Progenitor cell of endocrine pancreas (in vitro differentiated cells): ENCODE data around the gene LIMK2. TPM values are rescaled to one million over a fixed set of nuclear protein-coding genes. Genes with fewer than 3 reads are reported as not detected.

Source experiments
- DNase-seq: peaks from one replicate; pipeline ENCODE4 v3.0.0; 2021; ENCODE audit warnings: low spot score; ENCODE audit not compliant: unreplicated experiment
- H3K27ac Mint-ChIP-seq: 2 replicates; pipeline ENCODE4 v1.8.0; 2021; ENCODE audit warnings: mild to moderate bottlenecking, moderate library complexity, mixed read lengths
- H3K27me3 Mint-ChIP-seq: 2 replicates; pipeline ENCODE4 v1.8.0; 2021; ENCODE audit warnings: mixed read lengths
- H3K36me3 Mint-ChIP-seq: 2 replicates; pipeline ENCODE4 v1.8.0; 2022; ENCODE audit warnings: mixed read lengths; ENCODE audit not compliant: insufficient read depth
- H3K4me1 Mint-ChIP-seq: 2 replicates; pipeline ENCODE4 v1.8.0; 2021; ENCODE audit warnings: low read depth, mixed read lengths
- H3K4me3 Mint-ChIP-seq: 2 replicates; pipeline ENCODE4 v1.8.0; 2021; ENCODE audit warnings: low read depth, mild to moderate bottlenecking, moderate library complexity, mixed read lengths
- H3K9me3 Mint-ChIP-seq: 2 replicates; pipeline ENCODE4 v1.8.0; 2021; ENCODE audit warnings: low read depth, mixed read lengths
- total RNA-seq: library from RNA; stranded (reverse); gene quantifications from 2 replicates; pipeline ENCODE4 v1.2.1, GENCODE V29; 2021
- TF ChIP-seq, protein P1 (sequence below): fragments of 200-600 bp; sonication (generic); IDR thresholded peaks from one replicate; pipeline ENCODE4 v1.5.0; 2021; ENCODE audit warnings: antibody characterized with exemption, mild to moderate bottlenecking; ENCODE audit not compliant: unreplicated experiment

The LIMK2 gene
- total RNA-seq, 1 donor from 2014 or later: 44.7 TPM

- no peaks in the 10 kb centered on the region for H3K27me3 Mint-ChIP-seq
- peaks cover 4% of the 10 kb centered on the region for H3K9me3 Mint-ChIP-seq
- H3K36me3 Mint-ChIP-seq: peaks cover 9% of the 10 kb centered on the region
- TF ChIP-seq, protein P1, sequence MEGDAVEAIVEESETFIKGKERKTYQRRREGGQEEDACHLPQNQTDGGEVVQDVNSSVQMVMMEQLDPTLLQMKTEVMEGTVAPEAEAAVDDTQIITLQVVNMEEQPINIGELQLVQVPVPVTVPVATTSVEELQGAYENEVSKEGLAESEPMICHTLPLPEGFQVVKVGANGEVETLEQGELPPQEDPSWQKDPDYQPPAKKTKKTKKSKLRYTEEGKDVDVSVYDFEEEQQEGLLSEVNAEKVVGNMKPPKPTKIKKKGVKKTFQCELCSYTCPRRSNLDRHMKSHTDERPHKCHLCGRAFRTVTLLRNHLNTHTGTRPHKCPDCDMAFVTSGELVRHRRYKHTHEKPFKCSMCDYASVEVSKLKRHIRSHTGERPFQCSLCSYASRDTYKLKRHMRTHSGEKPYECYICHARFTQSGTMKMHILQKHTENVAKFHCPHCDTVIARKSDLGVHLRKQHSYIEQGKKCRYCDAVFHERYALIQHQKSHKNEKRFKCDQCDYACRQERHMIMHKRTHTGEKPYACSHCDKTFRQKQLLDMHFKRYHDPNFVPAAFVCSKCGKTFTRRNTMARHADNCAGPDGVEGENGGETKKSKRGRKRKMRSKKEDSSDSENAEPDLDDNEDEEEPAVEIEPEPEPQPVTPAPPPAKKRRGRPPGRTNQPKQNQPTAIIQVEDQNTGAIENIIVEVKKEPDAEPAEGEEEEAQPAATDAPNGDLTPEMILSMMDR: no peak
- peak overlapping the region; percentile 23 for H3K27ac Mint-ChIP-seq
- no peak overlapping the region for H3K4me3 Mint-ChIP-seq
- no peaks in the 10 kb centered on the region for H3K4me1 Mint-ChIP-seq
- DNase-seq: no peak
These were observed 34.5 kb upstream of the LIMK2 start for GRCh38 chr22:31177420-31178162.

DNA sequence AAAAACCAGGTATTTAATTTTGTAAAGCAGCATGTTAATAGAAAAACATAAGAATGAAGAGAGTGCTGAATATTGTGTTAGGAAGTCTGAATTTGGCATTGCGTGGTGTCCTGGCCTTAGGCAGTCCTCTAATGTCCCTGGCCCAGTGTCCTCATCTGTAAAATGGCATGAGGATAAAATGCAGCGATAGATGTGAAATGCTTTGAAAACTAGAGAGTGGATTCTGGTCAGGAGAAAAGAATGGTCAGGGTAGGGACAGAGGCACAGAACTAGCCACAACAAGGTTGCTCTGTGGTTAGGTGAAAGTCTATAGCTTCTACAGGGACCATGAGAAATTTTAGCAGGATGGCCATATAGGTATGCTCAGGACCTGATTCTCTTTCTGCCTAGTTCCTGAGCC, 33.2 kb upstream of the LIMK2 start:
- DNase-seq: no peak
- H3K27me3 Mint-ChIP-seq: no peaks in the 10 kb centered on the region
- H3K4me1 Mint-ChIP-seq: no peaks in the 10 kb centered on the region
- H3K9me3 Mint-ChIP-seq: peaks cover 4% of the 10 kb centered on the region
- TF ChIP-seq, protein P1: no peak
- no peak overlapping the region for H3K4me3 Mint-ChIP-seq
- H3K27ac Mint-ChIP-seq: no peak overlapping the region
- peaks cover 9% of the 10 kb centered on the region for H3K36me3 Mint-ChIP-seq

DNA sequence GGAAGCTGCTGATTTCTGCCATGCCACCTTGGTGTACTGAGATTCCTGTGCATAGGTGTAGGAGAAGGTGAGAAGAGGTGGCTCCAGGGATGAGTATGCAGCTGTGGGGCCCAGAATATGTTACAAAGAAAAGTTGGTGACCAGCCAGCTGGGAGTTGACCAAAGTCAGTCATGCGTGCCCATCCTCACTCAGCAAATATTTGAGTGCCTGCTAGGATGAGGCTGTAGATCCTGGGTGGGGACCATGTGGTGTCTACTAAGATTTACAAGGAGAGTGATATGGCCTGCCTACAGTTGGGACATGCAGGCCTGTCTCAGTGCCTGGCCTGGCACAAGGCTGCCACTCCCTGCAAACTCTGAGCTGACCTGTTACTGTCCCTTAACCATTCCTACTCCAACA, 32.8 kb upstream of the LIMK2 start:
- Mint-ChIP-seq H3K27ac (no peak overlapping the region), H3K9me3 (peaks cover 4% of the 10 kb centered on the region), H3K4me1 (no peaks in the 10 kb centered on the region), H3K36me3 (peaks cover 11% of the 10 kb centered on the region), H3K4me3 (no peak overlapping the region), H3K27me3 (no peaks in the 10 kb centered on the region)
- DNase-seq: no peak
- TF ChIP-seq, protein P1: no peak

DNA sequence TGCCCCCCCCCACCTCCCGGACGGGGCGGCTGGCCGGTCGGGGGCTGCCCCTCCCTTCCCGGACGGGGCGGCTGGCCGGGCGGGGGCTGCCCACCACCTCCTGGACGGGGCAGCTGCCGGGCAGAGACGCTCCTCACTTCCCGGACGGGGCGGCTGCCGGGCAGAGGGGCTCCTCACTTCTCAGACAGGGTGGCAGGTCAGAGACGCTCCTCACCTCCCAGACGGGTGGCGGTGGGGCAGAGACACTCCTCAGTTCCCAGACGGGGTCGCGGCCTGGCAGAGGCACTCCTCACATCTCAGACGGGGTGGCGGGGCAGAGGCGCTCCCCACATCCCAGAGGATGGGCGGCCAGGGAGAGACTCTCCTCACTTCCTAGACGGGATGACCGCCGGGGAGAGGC, 28.1 kb upstream of the LIMK2 start:
- no peak overlapping the region for H3K4me3 Mint-ChIP-seq
- peaks cover 25% of the 10 kb centered on the region for H3K36me3 Mint-ChIP-seq
- H3K27me3 Mint-ChIP-seq: no peaks in the 10 kb centered on the region
- no peak overlapping the region for H3K27ac Mint-ChIP-seq
- peaks cover 4% of the 10 kb centered on the region for H3K9me3 Mint-ChIP-seq
- H3K4me1 Mint-ChIP-seq: no peaks in the 10 kb centered on the region
- DNase-seq: no peak
- TF ChIP-seq, protein P1: no peak

DNA sequence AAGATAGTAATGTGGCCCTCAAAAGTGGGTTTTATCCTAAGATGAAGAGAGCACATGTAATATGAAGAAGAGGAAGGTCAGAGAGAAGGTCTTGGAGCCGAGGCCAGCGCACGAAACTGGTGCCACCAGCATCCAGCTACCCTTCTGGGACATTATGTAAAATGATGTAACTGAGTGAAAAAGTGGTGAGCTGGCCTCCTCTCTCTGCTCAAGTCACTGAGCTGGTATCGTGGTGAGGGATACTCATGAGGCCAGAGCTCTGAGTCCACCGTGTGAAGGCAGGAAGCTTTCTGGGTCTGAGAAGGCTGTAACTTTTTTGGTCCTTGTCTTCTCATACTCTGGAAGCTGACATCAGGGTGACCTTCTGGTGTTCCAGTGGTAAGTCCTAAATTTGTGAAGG, 27.0 kb upstream of the LIMK2 start:
- Mint-ChIP-seq H3K36me3 (peaks cover 25% of the 10 kb centered on the region), H3K27ac (peak overlapping the region; percentile 27), H3K27me3 (no peaks in the 10 kb centered on the region), H3K9me3 (peaks cover 4% of the 10 kb centered on the region), H3K4me1 (no peaks in the 10 kb centered on the region), H3K4me3 (no peak overlapping the region)
- no peak for DNase-seq
- TF ChIP-seq, protein P1: no peak
